Bronchial epithelial cell (primary cell): ENCODE measurements around the gene SAMD10. TPM values are rescaled to one million over a fixed set of nuclear protein-coding genes. Genes with fewer than 3 reads are reported as not detected.
"Not testable (repeated sequence)": the region's sequence is repeated elsewhere in the genome, so short reads cannot be mapped to it uniquely, and the experiment has no call there.

Experiments used
- DNase-seq: peaks from one replicate; pipeline ENCODE4 v3.0.0-alpha.2; 2010; ENCODE audit warnings: low read depth
- FAIRE-seq: peaks from 2 replicates; lab custom pipeline; 2011; peaks lifted over from hg19 to GRCh38; lab: Jason Lieb, UNC
- H3K27me3 ChIP-seq: 2 replicates; pipeline ENCODE4 v1.5.1; 2011; ENCODE audit warnings: low read length; ENCODE audit not compliant: control insufficient read depth, insufficient read depth
- H3K36me3 ChIP-seq: 2 replicates; pipeline ENCODE4 v1.5.1; 2011; ENCODE audit warnings: low read length; ENCODE audit not compliant: control insufficient read depth, insufficient read depth
- H3K4me3 ChIP-seq: 2 replicates; pipeline ENCODE4 v1.5.1; 2011; ENCODE audit warnings: mild to moderate bottlenecking, low read depth, low read length, control low read depth
- total RNA-seq: library from RNA; depleted of rRNA; stranded (reverse); fragments of >200 nt; gene quantifications from 2 replicates; pipeline ENCODE4 v1.2.1, GENCODE V29; 2014
- TF ChIP-seq, protein P1 (sequence below): IDR thresholded peaks from 2 replicates; pipeline ENCODE4 v1.5.1; 2011; ENCODE audit warnings: mild to moderate bottlenecking, moderate library complexity, low read length, control low read depth, inconsistent platforms; ENCODE audit not compliant: insufficient read depth, severe bottlenecking

The SAMD10 gene
- total RNA-seq, 1 donor from 2014 or later: 1.1 TPM

DNA sequence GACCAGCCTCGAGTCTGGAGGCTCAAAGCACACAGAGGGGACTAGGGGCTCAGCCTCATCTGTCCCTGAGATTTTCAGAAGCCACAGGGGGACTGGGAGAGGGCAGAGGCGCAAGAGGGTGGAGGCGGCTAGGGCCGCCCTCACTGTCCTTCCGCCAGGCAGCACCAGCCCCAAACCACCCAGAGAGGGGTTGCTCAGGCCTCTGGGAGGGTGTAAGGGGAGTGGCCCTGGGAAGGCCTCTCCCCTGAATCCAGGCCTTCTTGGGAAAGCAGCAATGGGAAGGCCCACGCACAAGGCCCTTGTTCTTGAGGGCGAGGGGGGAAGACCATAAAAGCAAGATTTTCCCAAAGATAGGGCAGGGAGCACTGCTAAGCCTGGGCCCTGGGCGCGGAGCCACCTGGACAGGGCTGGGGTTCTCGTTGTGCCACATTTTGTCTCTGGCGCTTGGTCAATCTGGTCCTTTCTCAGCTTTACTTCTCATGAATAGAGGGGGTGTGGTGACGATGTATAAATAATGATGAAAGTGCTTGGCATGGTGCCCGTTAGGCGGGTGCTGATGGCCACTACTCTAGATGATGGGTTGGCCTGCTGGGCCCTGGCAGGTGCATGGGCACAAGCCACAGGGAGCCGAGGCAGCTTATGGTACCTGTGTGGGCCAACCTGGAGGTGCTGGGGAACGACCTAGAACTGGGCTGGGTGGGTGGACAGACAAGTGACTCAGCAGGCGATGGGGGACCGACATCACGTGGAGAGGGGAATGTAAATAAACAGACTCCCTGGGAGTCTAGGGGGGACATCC is 4.8 kb downstream of the SAMD10 start:
- DNase-seq: no peak

DNA sequence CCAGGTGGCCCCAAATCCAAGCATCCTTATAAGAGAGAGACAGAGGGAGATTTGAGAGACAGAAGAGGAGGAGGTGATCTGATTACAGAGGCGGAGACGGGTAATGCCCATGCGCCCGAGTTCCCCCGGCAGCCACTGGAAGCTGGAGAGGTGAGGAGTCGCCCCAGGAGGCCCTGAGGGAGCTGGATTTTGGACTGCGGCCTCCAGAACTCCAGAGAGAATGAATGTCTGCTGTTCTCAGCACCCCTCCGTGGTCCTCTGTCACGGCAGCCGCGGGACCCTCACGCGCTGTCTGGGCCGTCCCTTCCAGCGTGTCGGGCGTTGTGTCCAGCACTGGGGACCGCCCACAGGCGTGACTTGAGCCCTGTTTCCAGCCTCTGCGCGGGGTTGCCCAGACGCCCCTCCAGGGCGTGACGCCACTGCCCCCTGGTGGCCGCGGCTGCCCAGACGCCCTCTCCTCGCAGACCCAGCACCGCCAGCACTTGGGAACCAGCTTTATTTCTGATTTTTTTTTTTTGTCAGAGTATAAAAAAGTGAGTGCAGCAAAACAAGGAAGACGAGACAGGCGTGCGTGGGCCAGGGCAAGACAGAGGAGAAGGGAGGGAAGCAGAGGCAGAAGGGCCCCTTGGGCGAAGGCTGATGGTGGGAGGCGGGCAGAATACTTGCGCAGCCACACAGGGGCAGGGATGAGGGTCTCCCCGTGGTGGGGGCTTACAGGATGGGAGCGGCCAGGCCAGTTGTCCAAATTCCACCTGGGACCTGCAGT is 5.6 kb downstream of the SAMD10 start:
- no peaks in the 10 kb centered on the region for H3K27me3 ChIP-seq
- DNase-seq (peak; percentile 57), FAIRE-seq (no peak)
- H3K4me3 ChIP-seq: peak overlapping the region; percentile 23
- no peaks in the 10 kb centered on the region for H3K36me3 ChIP-seq
- TF ChIP-seq, protein P1, sequence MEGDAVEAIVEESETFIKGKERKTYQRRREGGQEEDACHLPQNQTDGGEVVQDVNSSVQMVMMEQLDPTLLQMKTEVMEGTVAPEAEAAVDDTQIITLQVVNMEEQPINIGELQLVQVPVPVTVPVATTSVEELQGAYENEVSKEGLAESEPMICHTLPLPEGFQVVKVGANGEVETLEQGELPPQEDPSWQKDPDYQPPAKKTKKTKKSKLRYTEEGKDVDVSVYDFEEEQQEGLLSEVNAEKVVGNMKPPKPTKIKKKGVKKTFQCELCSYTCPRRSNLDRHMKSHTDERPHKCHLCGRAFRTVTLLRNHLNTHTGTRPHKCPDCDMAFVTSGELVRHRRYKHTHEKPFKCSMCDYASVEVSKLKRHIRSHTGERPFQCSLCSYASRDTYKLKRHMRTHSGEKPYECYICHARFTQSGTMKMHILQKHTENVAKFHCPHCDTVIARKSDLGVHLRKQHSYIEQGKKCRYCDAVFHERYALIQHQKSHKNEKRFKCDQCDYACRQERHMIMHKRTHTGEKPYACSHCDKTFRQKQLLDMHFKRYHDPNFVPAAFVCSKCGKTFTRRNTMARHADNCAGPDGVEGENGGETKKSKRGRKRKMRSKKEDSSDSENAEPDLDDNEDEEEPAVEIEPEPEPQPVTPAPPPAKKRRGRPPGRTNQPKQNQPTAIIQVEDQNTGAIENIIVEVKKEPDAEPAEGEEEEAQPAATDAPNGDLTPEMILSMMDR: peak; percentile 93

More for the DNA sequence above, 4.8 kb downstream of the SAMD10 start:
- Histone ChIP-seq H3K27me3 (no peaks in the 10 kb centered on the region), H3K36me3 (no peaks in the 10 kb centered on the region), H3K4me3 (no peak overlapping the region)
- FAIRE-seq: no peak
- TF ChIP-seq, protein P1: no peak

DNA sequence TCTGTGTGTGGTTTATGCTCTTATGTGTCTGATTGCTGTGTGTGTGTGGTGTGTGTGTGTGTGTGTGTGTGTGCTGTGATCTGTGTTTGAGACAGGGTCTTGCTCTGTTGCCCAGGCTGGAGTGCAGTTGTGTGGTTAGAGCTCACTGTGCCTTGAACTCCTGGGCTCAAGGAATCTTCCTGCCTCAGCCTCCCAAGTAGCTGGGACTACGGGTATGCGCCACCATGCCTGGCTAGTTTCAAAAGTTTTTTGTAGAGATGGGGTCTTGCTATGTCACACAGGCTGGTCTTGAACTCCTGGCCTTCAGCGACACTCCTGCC is 6.3 kb downstream of the SAMD10 start:
- no peak for DNase-seq
- TF ChIP-seq, protein P1: no peak
- no peaks in the 10 kb centered on the region for H3K36me3 ChIP-seq
- FAIRE-seq: no peak
- no peak overlapping the region for H3K4me3 ChIP-seq
- H3K27me3 ChIP-seq: no peaks in the 10 kb centered on the region

DNA sequence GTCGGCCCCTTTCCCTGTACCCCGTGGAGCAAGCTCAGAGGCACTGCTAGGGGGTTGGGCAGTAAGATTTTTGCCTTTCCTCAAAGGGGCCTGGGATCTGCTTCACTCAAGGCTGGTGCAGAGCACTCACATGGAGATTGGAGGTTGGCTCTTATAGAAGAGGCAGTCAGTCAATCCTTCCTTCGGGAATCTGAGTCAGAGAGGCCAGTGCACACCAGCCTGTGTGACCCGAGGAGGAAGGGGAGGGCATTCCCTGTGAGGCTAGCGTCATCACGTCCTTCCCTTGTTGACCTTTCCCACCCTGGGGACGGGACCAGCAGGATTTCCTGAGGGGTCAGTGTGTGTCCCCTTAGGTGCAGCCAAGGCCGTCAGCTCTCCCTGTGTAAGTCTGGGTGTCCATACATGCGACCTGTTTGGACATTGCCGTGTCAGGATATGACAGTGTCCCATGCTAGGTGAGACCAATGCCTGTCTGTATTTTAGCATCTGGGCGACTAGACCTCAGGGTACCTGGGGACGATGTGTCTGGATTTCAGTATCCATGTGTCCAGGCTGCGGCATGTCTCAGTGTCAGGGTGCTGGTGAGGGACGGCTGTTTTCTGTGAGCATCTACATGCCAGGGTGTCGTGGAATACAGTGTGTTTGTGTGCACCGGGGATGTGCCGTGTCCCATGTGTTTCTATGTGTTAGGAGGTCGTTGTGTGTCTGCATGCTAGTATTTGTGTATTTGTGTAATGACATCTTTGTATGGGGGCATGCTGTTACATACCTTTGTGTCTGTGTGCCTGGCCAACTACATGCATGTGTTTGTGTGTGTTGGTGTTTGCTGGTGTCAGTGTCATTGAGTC is 6.9 kb downstream of the SAMD10 start:
- DNase-seq (no peak), FAIRE-seq (no peak)
- TF ChIP-seq, protein P1: no peak
- H3K27me3 ChIP-seq: no peaks in the 10 kb centered on the region
- H3K4me3 ChIP-seq: no peak overlapping the region
- peaks cover under 1% of the 10 kb centered on the region for H3K36me3 ChIP-seq

DNA sequence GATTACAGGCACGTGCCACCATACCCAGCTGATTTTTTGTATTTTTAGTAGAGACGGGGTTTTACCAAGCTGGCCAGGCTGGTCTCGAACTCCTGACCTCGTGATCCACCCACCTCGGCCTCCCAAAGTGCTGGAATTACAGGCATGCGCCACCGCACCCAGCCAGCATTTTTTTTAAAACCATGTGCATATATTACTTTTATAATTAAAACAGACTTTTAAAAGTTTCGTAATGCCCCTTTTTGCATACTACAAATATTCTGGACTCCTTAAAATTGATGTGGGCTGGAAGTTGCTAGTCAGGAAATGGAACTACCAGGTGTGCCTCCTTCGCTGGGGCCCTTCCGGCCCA is 7.5 kb downstream of the SAMD10 start:
- not testable (repeated sequence) for FAIRE-seq, DNase-seq, H3K36me3 ChIP-seq, H3K4me3 ChIP-seq, H3K27me3 ChIP-seq
